NCI-H510A (cell line): Measurements from ENCODE around the gene GPR135.

Source experiments
- DNase-seq: peaks from one replicate; lab custom pipeline; 2025; lab: John Stamatoyannopoulos, UW

The GPR135 gene

DNA sequence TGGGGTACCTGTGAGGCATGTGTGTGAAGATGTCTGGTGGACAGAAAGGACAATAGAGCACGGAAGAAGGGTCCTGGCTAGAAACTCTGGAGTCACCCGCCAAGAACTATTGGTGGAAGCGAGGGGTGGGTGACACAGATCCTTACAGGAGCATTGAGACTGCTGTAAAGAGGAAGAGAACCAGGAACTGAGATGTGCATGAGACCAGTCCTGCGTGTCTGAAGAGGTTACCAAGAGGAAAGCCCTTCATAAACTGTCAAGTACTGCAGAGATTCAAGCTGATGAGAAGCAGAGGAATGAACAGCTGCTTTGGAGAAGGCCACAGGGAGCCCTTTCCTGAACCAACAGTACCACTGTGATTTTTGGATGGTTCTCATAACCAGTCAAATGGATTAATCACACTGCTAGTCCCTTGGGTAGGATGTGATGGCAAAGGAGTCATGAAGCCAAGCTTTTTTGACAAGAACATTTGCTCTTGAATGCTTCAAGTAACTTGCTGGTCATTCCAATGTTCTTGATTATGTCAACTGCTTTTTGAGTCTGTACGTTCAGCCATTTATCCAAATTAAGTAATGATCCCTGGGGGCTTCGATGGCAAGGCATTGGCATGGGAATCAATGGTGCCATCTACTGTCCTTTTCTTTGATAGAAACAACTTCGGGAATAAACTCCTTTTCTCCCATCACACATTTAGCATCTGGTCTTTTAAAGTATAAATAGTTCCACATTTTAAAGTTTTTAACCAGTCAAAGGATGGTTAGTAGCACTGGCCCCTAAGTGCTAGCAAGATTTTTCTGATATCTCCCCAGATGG is 42.9 kb downstream of the GPR135 start:
- DNase-seq: no peak

DNA sequence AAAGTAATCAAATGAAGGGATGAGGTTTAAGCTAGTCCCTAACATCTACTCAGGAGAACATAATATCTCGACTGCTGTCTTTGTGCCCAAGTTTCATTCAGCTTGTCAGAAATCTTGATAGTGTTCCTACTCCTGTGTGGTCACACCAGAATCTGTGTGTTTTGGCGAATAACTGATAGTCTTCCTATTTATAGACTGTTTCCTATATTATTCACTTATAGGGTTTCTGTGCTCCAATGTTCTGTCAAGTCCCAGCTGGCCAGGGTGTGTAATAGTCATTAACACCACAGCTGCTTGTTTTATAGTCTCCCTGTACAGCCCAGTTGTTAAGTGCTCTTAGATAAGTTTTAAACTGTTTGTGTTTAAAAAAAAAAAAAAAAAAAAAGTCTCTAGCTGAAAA is 45.9 kb downstream of the GPR135 start:
- DNase-seq: no peak

DNA sequence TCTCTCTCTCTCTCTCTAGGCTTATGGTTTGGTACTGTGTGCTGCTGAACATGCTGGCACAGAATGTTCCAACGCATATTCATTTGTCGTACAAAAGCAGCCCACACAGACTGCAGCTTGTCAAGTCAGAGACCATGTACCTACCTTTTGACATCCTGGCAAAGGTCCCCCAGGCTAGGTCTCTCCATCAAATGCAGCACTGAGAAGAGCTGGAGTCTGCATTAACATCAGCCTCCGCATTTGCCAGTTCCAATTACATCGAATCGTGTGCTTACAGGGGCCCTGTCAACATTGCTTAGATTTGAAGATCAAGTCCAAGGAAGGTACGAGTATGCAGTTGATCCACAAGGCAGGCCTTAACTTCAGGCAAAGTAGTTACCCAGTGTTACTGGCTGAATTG is 47.9 kb downstream of the GPR135 start:
- DNase-seq: no peak

DNA sequence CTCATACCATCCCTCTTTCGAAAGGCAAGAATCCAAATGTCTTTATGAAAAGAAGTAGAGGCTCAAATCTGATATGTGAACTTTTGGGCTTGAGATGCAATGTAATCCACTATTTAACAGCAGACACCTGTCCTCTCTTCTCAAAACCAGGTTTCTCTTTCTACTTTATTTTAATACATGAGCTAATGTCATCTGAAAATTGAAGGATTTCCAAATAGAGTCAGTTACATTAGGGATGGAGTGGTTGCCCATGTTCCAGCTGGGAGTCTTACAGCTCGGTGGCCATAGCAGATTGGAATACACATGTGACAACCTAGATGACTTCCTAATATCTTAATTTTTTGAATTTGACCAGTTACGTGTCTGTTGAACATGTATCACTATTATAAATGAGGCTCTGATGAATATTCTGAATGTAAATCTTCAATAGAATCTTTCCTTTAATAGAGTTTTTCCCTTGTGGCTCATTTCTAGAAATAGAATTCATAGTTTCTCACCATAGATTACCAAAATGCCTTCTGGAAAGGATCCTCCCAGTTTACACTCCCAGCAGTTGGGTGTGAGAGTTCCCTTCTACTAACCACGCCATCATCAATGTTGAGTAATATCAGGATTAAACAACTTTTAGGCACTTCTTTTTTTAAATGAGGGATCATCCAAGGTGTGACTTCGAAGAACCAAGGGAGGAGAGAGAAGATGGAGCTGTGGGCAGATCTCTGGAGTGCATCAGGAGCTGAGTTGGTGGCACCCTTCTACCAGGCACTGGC is 49.2 kb downstream of the GPR135 start:
- no peak for DNase-seq
